A673 (cell line): ENCODE results near the gene ADGRL3.

Experiments
- EZH2 ChIP-seq: fragments of 200-600 bp; sonication (generic); IDR thresholded peaks from 2 replicates; pipeline ENCODE4 v1.6.1; 2017; ENCODE audit warnings: borderline replicate concordance, low read depth, mild to moderate bottlenecking, mixed read lengths, antibody characterized with exemption, low read length; ENCODE audit not compliant: poor library complexity, severe bottlenecking
- TF ChIP-seq, protein P1 (sequence below): fragments of 300-800, 200-600 bp; sonication (generic); conservative IDR thresholded peaks from 2 replicates; pipeline ENCODE4 v1.5.1; 2017; ENCODE audit warnings: low read depth, mild to moderate bottlenecking, antibody characterized with exemption, low read length, moderate library complexity, mixed read lengths

DNA sequence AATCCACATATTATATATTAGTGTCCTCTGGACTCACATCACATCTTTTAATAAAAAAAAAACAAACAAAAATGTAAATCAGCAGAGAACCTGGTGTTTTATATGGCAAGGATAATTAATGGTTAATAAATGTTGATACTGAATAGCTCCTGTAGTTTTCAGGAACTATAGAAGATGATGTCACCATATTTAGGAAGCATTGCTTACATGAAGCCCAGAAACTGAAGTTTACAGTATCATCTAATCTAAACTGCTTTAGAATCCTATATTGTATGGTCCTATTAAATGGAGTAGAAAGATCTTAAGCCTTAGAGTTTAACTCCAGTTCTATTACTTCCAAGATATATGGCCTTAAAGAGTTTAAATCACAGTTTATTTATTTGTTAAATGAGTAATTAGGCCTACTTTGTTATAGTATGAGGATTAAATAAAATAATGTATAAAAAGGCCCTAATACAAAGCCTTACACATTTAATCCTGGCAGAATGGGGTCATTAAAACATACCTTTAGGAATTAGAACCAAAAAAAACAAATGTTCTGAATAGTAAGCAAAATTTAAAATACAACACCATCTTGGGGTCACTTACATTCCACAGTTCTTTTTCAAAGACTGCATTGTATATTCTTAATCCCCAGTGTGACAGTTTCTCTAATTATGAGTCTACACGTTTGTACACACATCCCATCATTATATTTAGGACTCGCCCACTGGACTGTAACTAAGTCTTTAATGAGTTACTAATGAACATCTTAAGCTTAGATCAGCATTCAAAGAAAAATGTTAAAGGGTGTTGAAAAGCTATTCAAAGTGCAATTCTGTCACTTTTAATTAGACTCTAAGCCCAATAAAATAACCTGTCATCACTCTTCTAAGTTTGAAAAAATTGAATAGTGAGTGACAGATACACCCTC lies 305.9 kb downstream of the ADGRL3 start:
- TF ChIP-seq, protein P1, sequence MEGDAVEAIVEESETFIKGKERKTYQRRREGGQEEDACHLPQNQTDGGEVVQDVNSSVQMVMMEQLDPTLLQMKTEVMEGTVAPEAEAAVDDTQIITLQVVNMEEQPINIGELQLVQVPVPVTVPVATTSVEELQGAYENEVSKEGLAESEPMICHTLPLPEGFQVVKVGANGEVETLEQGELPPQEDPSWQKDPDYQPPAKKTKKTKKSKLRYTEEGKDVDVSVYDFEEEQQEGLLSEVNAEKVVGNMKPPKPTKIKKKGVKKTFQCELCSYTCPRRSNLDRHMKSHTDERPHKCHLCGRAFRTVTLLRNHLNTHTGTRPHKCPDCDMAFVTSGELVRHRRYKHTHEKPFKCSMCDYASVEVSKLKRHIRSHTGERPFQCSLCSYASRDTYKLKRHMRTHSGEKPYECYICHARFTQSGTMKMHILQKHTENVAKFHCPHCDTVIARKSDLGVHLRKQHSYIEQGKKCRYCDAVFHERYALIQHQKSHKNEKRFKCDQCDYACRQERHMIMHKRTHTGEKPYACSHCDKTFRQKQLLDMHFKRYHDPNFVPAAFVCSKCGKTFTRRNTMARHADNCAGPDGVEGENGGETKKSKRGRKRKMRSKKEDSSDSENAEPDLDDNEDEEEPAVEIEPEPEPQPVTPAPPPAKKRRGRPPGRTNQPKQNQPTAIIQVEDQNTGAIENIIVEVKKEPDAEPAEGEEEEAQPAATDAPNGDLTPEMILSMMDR: no peak
- no peak for TF ChIP-seq EZH2
